ENCODE data around the gene FAM216A. TPM values are rescaled to one million over a fixed set of nuclear protein-coding genes. Genes with fewer than 3 reads are reported as not detected.

FAM216A gene
- total RNA-seq, 2 experiments from 2014 or later = 5.5 to 7.4 TPM

Other genes starting within 250 kb of the FAM216A start
- 100 to 1,000 TPM; 113 to 117 TPM for gene ATP2A2, start 187.6 kb upstream of the FAM216A start, total RNA-seq
- gene ANAPC7, start 65.1 kb upstream of the FAM216A start, total RNA-seq = 10 to 100 TPM; 16.4 to 18.2 TPM
- 100 to 1,000 TPM; 120 to 124 TPM for gene ARPC3, start 18.5 kb upstream of the FAM216A start, total RNA-seq
- 1 to 10 TPM; 2.7 to 2.8 TPM for gene GPN3, start 588 bp upstream of the FAM216A start, total RNA-seq
- gene VPS29, start 33.3 kb downstream of the FAM216A start, total RNA-seq = 10 to 100 TPM; 62.5 to 64.9 TPM
- gene RAD9B, start 33.5 kb downstream of the FAM216A start, total RNA-seq = under 1 TPM; 0.31 to 0.63 TPM
- 10 to 100 TPM; 53.8 to 54.8 TPM for gene PPTC7, start 114.5 kb downstream of the FAM216A start, total RNA-seq
- gene TCTN1, start 145.3 kb downstream of the FAM216A start, total RNA-seq = 1 to 10 TPM; 5.0 to 5.5 TPM
- gene HVCN1, start 220.3 kb downstream of the FAM216A start, total RNA-seq = 1 to 10 TPM; 3.9 to 4.1 TPM

Data from CD4-positive, alpha-beta T cell (primary cell).